ENCODE data around the gene NRXN3. TPM values are rescaled to one million over a fixed set of nuclear protein-coding genes. Genes with fewer than 3 reads are reported as not detected.

NRXN3 gene
- total and polyA plus RNA-seq, 2 of the 4 experiments (the other 2 are of a cell fraction), result 4.8 to 25.1 TPM

DNA sequence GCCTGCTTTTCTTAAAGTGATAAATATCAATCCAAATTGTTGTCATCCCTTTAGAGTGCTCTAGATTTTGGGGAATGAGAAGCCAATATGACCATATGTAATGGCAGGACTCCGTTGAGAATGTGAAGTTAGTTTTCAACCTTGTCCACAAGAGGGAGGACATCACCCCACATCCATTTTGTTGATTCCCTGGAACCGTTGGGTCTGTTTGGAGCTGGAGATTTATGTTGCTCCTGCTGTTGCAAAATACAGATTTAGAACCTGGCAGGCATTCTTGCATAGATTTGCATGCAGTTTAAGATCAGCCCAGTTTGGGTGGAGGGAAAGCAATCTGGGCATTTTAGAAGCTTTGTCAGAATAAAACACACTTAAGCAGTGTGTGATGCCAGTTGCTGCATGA is 620.1 kb downstream of the NRXN3 start:
- POLR2A ChIA-PET (ENCODE audit: unreplicated experiment), result no interaction called here
- WGBS, 2 experiments (ENCODE audit: extremely low coverage in 2 of 2, insufficient read length in 1 of 2), result no CpG with 5 or more reads among the region's 2 CpGs
- intact Hi-C loops (cut with micrococcal nuclease), result no loop called here
- Histone ChIP-seq H2AK9ac (replicated peaks; ENCODE audit: low read depth, low read length, poor library complexity) (no peak overlapping the region), H2BK15ac (ENCODE audit: low read depth, low read length) (no peak overlapping the region), H4K20me1 (ENCODE audit: insufficient read depth, low read length) (no peaks in the 10 kb centered on the region), H2AK5ac (ENCODE audit: low read depth, low read length) (no peak overlapping the region), H4K5ac (ENCODE audit: low read depth, low read length) (no peak overlapping the region), H3K23ac (ENCODE audit: low read depth, low read length) (no peak overlapping the region), H3K4me1 (ENCODE audit: control insufficient read depth, insufficient read depth, low read length) (no peaks in the 10 kb centered on the region), H3K4me2 (ENCODE audit: low read depth, low read length) (no peak overlapping the region), H3K56ac (ENCODE audit: extremely low read depth, insufficient read depth, low read length) (no peak overlapping the region), H3K14ac (replicated peaks; ENCODE audit: low read depth, low read length) (no peak overlapping the region), H4K8ac (ENCODE audit: low read depth in 2 of 2, low read length in 2 of 2) (no peak overlapping the region), H3K9me1 (ENCODE audit: insufficient read depth, low read length) (no peaks in the 10 kb centered on the region), H3K4me3 (ENCODE audit: insufficient read depth, low read depth, low read length) (no peak overlapping the region), H3K9me3 (ENCODE audit: control insufficient read depth, insufficient read depth, low read length) (no peaks in the 10 kb centered on the region), H3K79me1 (ENCODE audit: low read depth in 1 of 2, low read length in 2 of 2) (no peaks in the 10 kb centered on the region), H3K36me3 (ENCODE audit: control insufficient read depth, insufficient read depth, low read length) (no peaks in the 10 kb centered on the region), H3K18ac (ENCODE audit: low read depth, low read length) (no peak overlapping the region), H3K9ac (ENCODE audit: low read depth, low read length) (no peak overlapping the region), H3K4ac (ENCODE audit: low read depth, low read length) (no peak overlapping the region), H4K91ac (ENCODE audit: insufficient read depth, low read depth, low read length) (no peak overlapping the region), H2BK5ac (ENCODE audit: low read depth, low read length, poor library complexity, severe bottlenecking) (no peak overlapping the region), H2AFZ (replicated peaks; ENCODE audit: low read length, poor library complexity) (no peak overlapping the region), H3K27ac (ENCODE audit: insufficient read depth, low read length) (no peak overlapping the region), H3K27me3 (ENCODE audit: control insufficient read depth, insufficient read depth, low read length) (no peaks in the 10 kb centered on the region), H2BK20ac (ENCODE audit: low read depth, low read length) (no peak overlapping the region), H2BK120ac (ENCODE audit: low read depth, low read length) (no peak overlapping the region)
- in situ Hi-C loops (cut with MboI; ENCODE audit: low sequenced_read_pairs), result no loop called here
- DNase-seq (no peak), ATAC-seq (ENCODE audit: low read depth) (no peak)
- CTCF ChIA-PET, result no interaction called here
- dilution Hi-C loops (cut with HindIII; ENCODE audit: low sequenced_read_pairs, unreplicated experiment), result no loop called here
- TF ChIP-seq MAFK (IDR thresholded peaks at IDR 0.05; ENCODE audit: low read depth, low read length) (no peak), MXI1 (IDR thresholded peaks at IDR 0.05; ENCODE audit: borderline replicate concordance, low read depth, low read length) (no peak), CHD1 (IDR thresholded peaks at IDR 0.05; ENCODE audit: low read depth, low read length) (no peak), RCOR1 (IDR thresholded peaks at IDR 0.05; ENCODE audit: insufficient replicate concordance, low read length) (no peak), NFE2L2 (IDR thresholded peaks at IDR 0.05; ENCODE audit: low read depth, low read length) (no peak), MAZ (IDR thresholded peaks at IDR 0.05; ENCODE audit: borderline replicate concordance, low read depth, low read length) (no peak), RFX5 (IDR thresholded peaks at IDR 0.05; ENCODE audit: low read depth, low read length) (no peak), RAD21 (IDR thresholded peaks at IDR 0.05; ENCODE audit: low read length) (no peak), BHLHE40 (IDR thresholded peaks at IDR 0.05; ENCODE audit: low read depth, low read length) (no peak)
- TF ChIP-seq, protein P1, sequence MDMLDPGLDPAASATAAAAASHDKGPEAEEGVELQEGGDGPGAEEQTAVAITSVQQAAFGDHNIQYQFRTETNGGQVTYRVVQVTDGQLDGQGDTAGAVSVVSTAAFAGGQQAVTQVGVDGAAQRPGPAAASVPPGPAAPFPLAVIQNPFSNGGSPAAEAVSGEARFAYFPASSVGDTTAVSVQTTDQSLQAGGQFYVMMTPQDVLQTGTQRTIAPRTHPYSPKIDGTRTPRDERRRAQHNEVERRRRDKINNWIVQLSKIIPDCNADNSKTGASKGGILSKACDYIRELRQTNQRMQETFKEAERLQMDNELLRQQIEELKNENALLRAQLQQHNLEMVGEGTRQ (IDR thresholded peaks at IDR 0.05; ENCODE audit: low read depth, low read length), result no peak
- BruUV-seq (replicated peaks), result no TSS peak

Measured in IMR-90 (cell line).